ENCODE results near the gene ABHD17A.
A peak's percentile ranks its signal among the peaks of the same experiment; 100 is the strongest.

GRCh38 chr19:1875646-1876495 is 9.4 kb downstream of the ABHD17A start:
- peak; percentile 88 to 91 for TF ChIP-seq POLR2A (IDR thresholded peaks at IDR 0.05)
- peak; percentile 96 to 99 (median 98) for TF ChIP-seq POLR2AphosphoS5 (IDR thresholded peaks at IDR 0.05)
